Gastroesophageal sphincter (tissue), 3 donors: ENCODE results near the gene ACTN4.

Experiments used
- POLR2AphosphoS5 ChIP-seq: sonication (generic); formaldehyde crosslinking; IDR thresholded peaks from one replicate; pipeline ENCODE4 v1.6.1; 2017; ENCODE audit warnings: antibody characterized with exemption
- TF ChIP-seq, protein P1 (sequence below), 4 experiments: fragments of 200-600 bp in 2 of 4; fragments of 450-650 bp in 2 of 4; sonication (generic) in 1 of 4; IDR thresholded peaks; one replicate each; pipeline ENCODE4 v1.5.1; 2017 to 2019; ENCODE audit warnings: antibody characterized with exemption in 4 of 4, mild to moderate bottlenecking in 2 of 4, moderate library complexity in 2 of 4

DNA sequence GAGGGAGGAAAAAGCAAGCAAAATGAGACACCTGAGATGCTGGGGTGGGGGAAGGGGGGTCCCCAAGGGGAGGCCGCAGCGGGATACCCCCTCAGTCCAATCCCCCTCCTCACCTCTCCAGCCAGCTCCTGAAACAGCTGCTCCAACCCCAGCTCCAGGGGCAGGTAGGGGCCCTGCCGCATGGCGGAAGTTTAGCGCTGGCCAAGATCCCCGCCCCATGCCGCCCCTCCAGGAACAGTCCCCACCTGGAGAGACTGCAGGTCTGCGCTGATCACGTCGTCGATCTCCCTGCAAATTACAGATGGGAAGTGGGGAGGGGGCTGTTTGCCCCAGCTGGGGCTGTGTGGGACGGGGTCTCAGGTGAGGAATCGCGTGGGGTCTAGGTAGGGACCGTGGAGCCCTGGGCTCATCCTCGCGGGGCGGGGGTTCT is 87.8 kb downstream of the ACTN4 start:
- TF ChIP-seq, protein P1, sequence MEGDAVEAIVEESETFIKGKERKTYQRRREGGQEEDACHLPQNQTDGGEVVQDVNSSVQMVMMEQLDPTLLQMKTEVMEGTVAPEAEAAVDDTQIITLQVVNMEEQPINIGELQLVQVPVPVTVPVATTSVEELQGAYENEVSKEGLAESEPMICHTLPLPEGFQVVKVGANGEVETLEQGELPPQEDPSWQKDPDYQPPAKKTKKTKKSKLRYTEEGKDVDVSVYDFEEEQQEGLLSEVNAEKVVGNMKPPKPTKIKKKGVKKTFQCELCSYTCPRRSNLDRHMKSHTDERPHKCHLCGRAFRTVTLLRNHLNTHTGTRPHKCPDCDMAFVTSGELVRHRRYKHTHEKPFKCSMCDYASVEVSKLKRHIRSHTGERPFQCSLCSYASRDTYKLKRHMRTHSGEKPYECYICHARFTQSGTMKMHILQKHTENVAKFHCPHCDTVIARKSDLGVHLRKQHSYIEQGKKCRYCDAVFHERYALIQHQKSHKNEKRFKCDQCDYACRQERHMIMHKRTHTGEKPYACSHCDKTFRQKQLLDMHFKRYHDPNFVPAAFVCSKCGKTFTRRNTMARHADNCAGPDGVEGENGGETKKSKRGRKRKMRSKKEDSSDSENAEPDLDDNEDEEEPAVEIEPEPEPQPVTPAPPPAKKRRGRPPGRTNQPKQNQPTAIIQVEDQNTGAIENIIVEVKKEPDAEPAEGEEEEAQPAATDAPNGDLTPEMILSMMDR (IDR thresholded peaks at IDR 0.05) = no peak
- no peak for TF ChIP-seq POLR2AphosphoS5
